Mesothelial cell of epicardium (in vitro differentiated cells): ENCODE data around the gene SPZ1. TPM values are rescaled to one million over a fixed set of nuclear protein-coding genes. Genes with fewer than 3 reads are reported as not detected.
A peak's percentile ranks its signal among the peaks of the same experiment; 100 is the strongest.
"Not testable (repeated sequence)": the region's sequence is repeated elsewhere in the genome, so short reads cannot be mapped to it uniquely, and the experiment has no call there.

Experiments
- DNase-seq, 2 experiments: peaks; one replicate each; pipeline ENCODE4 v3.0.0; 2021; ENCODE audit warnings: low spot score in 2 of 2; ENCODE audit not compliant: unreplicated experiment in 2 of 2
- H3K27ac Mint-ChIP-seq: 2 replicates; pipeline ENCODE4 v1.8.0; 2021; ENCODE audit warnings: mixed read lengths
- H3K27me3 Mint-ChIP-seq: 2 replicates; pipeline ENCODE4 v1.8.0; 2021; ENCODE audit warnings: low read depth, mixed read lengths
- H3K36me3 Mint-ChIP-seq: 2 replicates; pipeline ENCODE4 v1.8.0; 2021; ENCODE audit warnings: mixed read lengths
- H3K4me1 Mint-ChIP-seq: 2 replicates; pipeline ENCODE4 v1.8.0; 2021; ENCODE audit warnings: mixed read lengths
- H3K4me3 Mint-ChIP-seq: 2 replicates; pipeline ENCODE4 v1.8.0; 2021; ENCODE audit warnings: mild to moderate bottlenecking, moderate library complexity, mixed read lengths
- H3K9me3 Mint-ChIP-seq: 2 replicates; pipeline ENCODE4 v1.8.0; 2021; ENCODE audit warnings: mixed read lengths
- CTCF ChIP-seq: fragments of 200-600 bp; sonication (generic); IDR thresholded peaks from one replicate; pipeline ENCODE4 v1.5.0; 2021; ENCODE audit warnings: antibody characterized with exemption; ENCODE audit not compliant: unreplicated experiment
- total RNA-seq: library from RNA; stranded (reverse); gene quantifications from 3 replicates; pipeline ENCODE4 v1.2.1, GENCODE V29; 2021

SPZ1 gene
- not detected in 3 replicates for total RNA-seq

GRCh38 chr5:80319702-80320101 lies at the start of gene SPZ1:
Gene SPZ1 (plus strand): TSS chr5:80320002. CDS start chr5:80320216, 214 bp downstream.
- Mint-ChIP-seq H3K27ac (no peak within 1 kb of the TSS), H3K4me1 (peaks cover 9% of the 10 kb centered on the region), H3K4me3 (no peak within 1 kb of the TSS), H3K9me3 (peaks cover 16% of the 10 kb centered on the region), H3K36me3 (no peaks in the 10 kb centered on the region), H3K27me3 (peaks cover 3% of the 10 kb centered on the region)
- DNase-seq = no peak
- no peak for TF ChIP-seq CTCF

GRCh38 chr5:80270543-80270942 lies 49.3 kb upstream of the SPZ1 start:
- H3K9me3 Mint-ChIP-seq, H3K27me3 Mint-ChIP-seq, H3K36me3 Mint-ChIP-seq, DNase-seq, H3K4me3 Mint-ChIP-seq: not testable (repeated sequence)
- peaks cover 21% of the 10 kb centered on the region for H3K4me1 Mint-ChIP-seq
- H3K27ac Mint-ChIP-seq = peak overlapping the region; percentile 75

GRCh38 chr5:80275347-80275746 lies 44.5 kb upstream of the SPZ1 start:
- Mint-ChIP-seq H3K9me3 (no peaks in the 10 kb centered on the region), H3K27ac (peak overlapping the region; percentile 3), H3K4me3 (no peak overlapping the region), H3K27me3 (no peaks in the 10 kb centered on the region), H3K4me1 (peaks cover 15% of the 10 kb centered on the region), H3K36me3 (no peaks in the 10 kb centered on the region)
- DNase-seq = no peak
- no peak for TF ChIP-seq CTCF

- Mint-ChIP-seq H3K27ac (peak overlapping the region; percentile 48), H3K4me1 (peaks cover 15% of the 10 kb centered on the region), H3K36me3 (no peaks in the 10 kb centered on the region), H3K4me3 (no peak overlapping the region), H3K27me3 (no peaks in the 10 kb centered on the region), H3K9me3 (no peaks in the 10 kb centered on the region)
- no peak for DNase-seq
- TF ChIP-seq CTCF = no peak
Observed at GRCh38 chr5:80276186-80276585, 43.6 kb upstream of the SPZ1 start.

GRCh38 chr5:80277191-80277590 lies 42.6 kb upstream of the SPZ1 start:
- H3K4me3 Mint-ChIP-seq = no peak overlapping the region
- H3K4me1 Mint-ChIP-seq = peaks cover 15% of the 10 kb centered on the region
- no peaks in the 10 kb centered on the region for H3K27me3 Mint-ChIP-seq
- H3K36me3 Mint-ChIP-seq = no peaks in the 10 kb centered on the region
- H3K27ac Mint-ChIP-seq = peak overlapping the region; percentile 95
- DNase-seq = no peak
- TF ChIP-seq CTCF = no peak
- no peaks in the 10 kb centered on the region for H3K9me3 Mint-ChIP-seq

- DNase-seq = no peak
- Mint-ChIP-seq H3K27me3 (no peaks in the 10 kb centered on the region), H3K4me3 (no peak overlapping the region), H3K4me1 (peaks cover 9% of the 10 kb centered on the region), H3K36me3 (no peaks in the 10 kb centered on the region), H3K27ac (no peak overlapping the region), H3K9me3 (peaks cover 9% of the 10 kb centered on the region)
- TF ChIP-seq CTCF = no peak
Observed at GRCh38 chr5:80282054-80282453, 37.7 kb upstream of the SPZ1 start.
